Right lobe of liver (tissue), 6 donors: ENCODE data around the gene SLITRK5. TPM values are rescaled to one million over a fixed set of nuclear protein-coding genes. Genes with fewer than 3 reads are reported as not detected.
A peak's percentile ranks its signal among the peaks of the same experiment; 100 is the strongest.

Source experiments
- ATAC-seq, 4 donors: fragments of 200-7000 bp; cut with Tn5 transposase; one replicate each; pipeline ENCODE4 v1.9.1; 2020; ENCODE audit warnings: mild to moderate bottlenecking in 4 of 4, moderate library complexity in 4 of 4
- DNase-seq, 3 donors: peaks; one replicate each; pipeline ENCODE4 v3.0.0-alpha.2; 2020
- H3K27ac ChIP-seq, 3 donors: fragments of 200-600 bp; one replicate each; pipeline ENCODE4 v1.8.0; 2022
- H3K27me3 ChIP-seq, 2 donors: fragments of 200-600 bp; one replicate each; pipeline ENCODE4 v1.8.0; 2022
- H3K36me3 ChIP-seq, 4 donors: fragments of 200-600 bp; sonication (generic) in 1 of 4; one replicate each; pipeline versions ENCODE4 v1.5.1 to v1.8.0; 2017 to 2022; ENCODE audit warnings: control low read depth in 1 of 4
- H3K4me1 ChIP-seq, 4 donors: fragments of 200-600 bp; sonication (generic) in 1 of 4; one replicate each; pipeline versions ENCODE4 v1.5.1 to v1.8.0; 2017 to 2022; ENCODE audit warnings: control low read depth in 1 of 4
- H3K4me3 ChIP-seq, 3 donors: fragments of 200-600 bp; one replicate each; pipeline ENCODE4 v1.8.0; 2022
- H3K9me3 ChIP-seq, 4 donors: fragments of 200-600 bp; sonication (generic) in 1 of 4; one replicate each; pipeline versions ENCODE4 v1.5.1 to v1.8.0; 2017 to 2022; ENCODE audit warnings: control low read depth in 1 of 4
- CTCF ChIP-seq, 4 donors: fragments of 200-600 bp in 3 of 4; fragments of 450-650 bp in 1 of 4; IDR thresholded peaks; one replicate each; pipeline versions ENCODE4 v1.5.1 to v1.8.0; 2016 to 2022; ENCODE audit warnings: antibody characterized with exemption in 4 of 4, mild to moderate bottlenecking in 2 of 4
- POLR2A ChIP-seq: fragments of 450-650 bp; IDR thresholded peaks from one replicate; pipeline ENCODE4 v1.6.1; 2017; ENCODE audit warnings: antibody characterized with exemption, mild to moderate bottlenecking
- WGBS: methylation state at CpG from one replicate; pipeline ENCODE4 v1.1.6; 2018; ENCODE audit warnings: low coverage, low lambda C conversion rate; ENCODE audit not compliant: insufficient coverage; ENCODE audit errors: missing lambda C conversion rate; 5-methylcytosine and 5-hydroxymethylcytosine counted together
- intact Hi-C, 2 donors: fragments of 100-400 bp; cut with DNase I; formaldehyde crosslinking; loops; one replicate each; pipeline versions ENCODE4 v1.11.2 to v1.14.1; 2022
- total RNA-seq, 6 experiments: library from RNA; depleted of rRNA in 2 of 6; stranded (reverse); fragments of >200 nt in 2 of 6; fragmentation: NEBNext Ultra II Directional in 3 of 6; extraction: Animal tissue kit (Norgen Biotek cat#: 25700) in 3 of 6; gene quantifications; one replicate each; pipeline versions ENCODE4 v1.1.0 to v1.2.4, GENCODE V29; 2016 to 2023
- donor health status: DM: no; HTN: yes; CAD: no.
- donor health status: DM: no; HTN: no; CAD: no.
- donor health status: DM: no; HTN: no; CAD: no.
- donor health status: DM: no; HTN: yes; CAD: no.
- donor health status: DM: no; HTN: yes; CAD: no.

Gene SLITRK5
- total RNA-seq, 6 experiments from 2014 or later = 0.02 TPM; not detected in 5

GRCh38 chr13:87666831-87667230 lies 4.3 kb upstream of the SLITRK5 start:
- H3K9me3 ChIP-seq = no peaks in the 10 kb centered on the region
- ATAC-seq (no peak), DNase-seq (no peak)
- no peak for TF ChIP-seq CTCF (IDR thresholded peaks at IDR 0.05)
- no peak for TF ChIP-seq POLR2A
- H3K36me3 ChIP-seq = no peaks in the 10 kb centered on the region
- no peak overlapping the region for H3K4me3 ChIP-seq
- peaks cover 6 to 7% of the 10 kb centered on the region in 2 donors for H3K27me3 ChIP-seq
- no peak overlapping the region for H3K27ac ChIP-seq
- 16% methylated on average over 1 of the region's 1 CpG for WGBS
- peaks cover 0 to 6% (median under 1%) of the 10 kb centered on the region in 4 donors for H3K4me1 ChIP-seq
- intact Hi-C loops = no loop called here

- TF ChIP-seq CTCF (IDR thresholded peaks at IDR 0.05) (no peak), POLR2A (no peak)
- intact Hi-C loops = no loop called here
- Histone ChIP-seq H3K4me3 (no peak overlapping the region), H3K27ac (no peak overlapping the region), H3K27me3 (peaks cover 7 to 10% of the 10 kb centered on the region in 2 donors), H3K36me3 (no peaks in the 10 kb centered on the region), H3K4me1 (peaks cover 0 to 13% (median 3%) of the 10 kb centered on the region in 4 donors), H3K9me3 (no peaks in the 10 kb centered on the region)
- WGBS = 17% methylated on average over 1 of the region's 1 CpG
- ATAC-seq (no peak), DNase-seq (no peak)
Observed at GRCh38 chr13:87667686-87668085, 3.5 kb upstream of the SLITRK5 start.

- ATAC-seq (peak in 2 of 4 donors; percentile 51 to 52), DNase-seq (no peak)
- Histone ChIP-seq H3K9me3 (no peaks in the 10 kb centered on the region), H3K36me3 (no peaks in the 10 kb centered on the region), H3K4me1 (peaks cover 0 to 13% (median 3%) of the 10 kb centered on the region in 4 donors), H3K27me3 (peaks cover 4 to 18% of the 10 kb centered on the region in 2 donors), H3K27ac (no peak overlapping the region), H3K4me3 (no peak overlapping the region)
- WGBS = 26% methylated on average over 3 of the region's 3 CpGs
- intact Hi-C loops = no loop called here
- peak; percentile 33 to 61 (median 56) for TF ChIP-seq CTCF (IDR thresholded peaks at IDR 0.05)
- no peak for TF ChIP-seq POLR2A
Observed at GRCh38 chr13:87669379-87669978, 1.7 kb upstream of the SLITRK5 start.

- no peaks in the 10 kb centered on the region for H3K9me3 ChIP-seq
- intact Hi-C loops = no loop called here
- TF ChIP-seq POLR2A = no peak
- TF ChIP-seq CTCF (IDR thresholded peaks at IDR 0.05) = no peak
- WGBS = 1% methylated on average over 44 of the region's 89 CpGs
- H3K36me3 ChIP-seq = no peaks in the 10 kb centered on the region
- peak in 2 of 4 donors; percentile 6 to 27 for ATAC-seq
- no peak overlapping the region for H3K27ac ChIP-seq
- DNase-seq = peak in 2 of 3 donors; percentile 42 to 50
- H3K4me3 ChIP-seq = peak overlapping the region; percentile 10 to 37 (median 25)
- H3K27me3 ChIP-seq = peaks cover 4 to 38% of the 10 kb centered on the region in 2 donors
- peaks cover 0 to 15% (median 3%) of the 10 kb centered on the region in 4 donors for H3K4me1 ChIP-seq
Observed at GRCh38 chr13:87671753-87672605, 808 bp downstream of the SLITRK5 start.
